Inflammatory macrophage (primary cell): ENCODE results near the gene POPDC2.

ENCODE experiments used
- DNase-seq, 2 donors: peaks; one replicate each; pipeline ENCODE4 v3.0.0-alpha.2; 2020 to 2022

Gene POPDC2

GRCh38 chr3:119669906-119670570 lies 9.6 kb upstream of the POPDC2 start:
- no peak for DNase-seq

DNA sequence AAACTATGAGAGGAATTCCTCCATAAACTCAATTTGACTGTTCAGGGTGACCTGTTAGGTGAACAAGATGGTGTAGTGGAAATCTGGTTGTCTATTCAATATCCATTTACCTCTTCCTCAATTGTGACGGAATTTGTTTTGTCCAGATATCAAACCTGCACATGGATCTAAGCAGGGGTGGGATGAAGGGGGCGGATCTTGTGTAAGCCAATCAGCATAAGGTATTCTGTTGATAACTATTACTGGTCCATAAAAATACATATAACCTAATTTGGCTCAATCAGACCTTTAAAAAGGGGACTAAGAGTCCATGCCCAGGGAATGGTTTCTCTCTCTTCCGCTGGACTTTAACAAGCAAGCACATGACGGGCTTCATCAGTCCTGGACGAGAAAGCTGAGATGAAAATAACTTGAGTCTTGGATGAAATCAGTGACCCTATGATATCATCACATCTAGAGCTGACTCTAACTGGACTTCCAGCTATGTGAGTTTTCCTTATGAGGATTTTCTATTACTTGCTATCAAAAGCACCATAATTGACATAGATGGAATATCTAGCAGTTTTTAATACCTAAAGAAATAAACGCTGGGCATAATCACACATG lies 5.7 kb upstream of the POPDC2 start:
- no peak for DNase-seq

DNA sequence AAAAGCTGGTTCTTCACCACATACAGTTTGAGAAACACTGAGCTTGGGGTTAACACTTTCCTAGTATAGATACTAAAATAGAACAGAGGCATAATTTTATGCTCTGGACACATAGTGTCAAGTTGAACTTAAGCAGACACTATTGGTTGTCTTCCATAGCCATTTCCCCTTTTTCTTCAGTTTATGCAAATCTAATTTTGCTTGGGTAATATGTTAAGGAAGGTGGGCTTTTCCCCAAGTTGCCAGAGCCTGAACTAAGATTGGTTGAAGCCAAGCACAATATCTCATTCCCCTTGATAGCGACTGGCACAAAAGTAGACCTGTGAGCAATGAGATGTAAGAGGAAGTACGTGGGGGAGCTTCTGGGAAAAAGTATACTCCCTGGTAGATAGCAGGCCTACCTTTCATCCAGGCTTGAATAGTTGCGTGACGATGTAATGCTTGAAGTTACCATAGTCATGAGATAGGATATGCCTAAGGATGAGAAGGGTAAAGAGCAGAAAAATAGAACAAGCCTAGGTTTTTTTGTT lies 4.5 kb upstream of the POPDC2 start:
- DNase-seq = peak; percentile 7 to 62

DNA sequence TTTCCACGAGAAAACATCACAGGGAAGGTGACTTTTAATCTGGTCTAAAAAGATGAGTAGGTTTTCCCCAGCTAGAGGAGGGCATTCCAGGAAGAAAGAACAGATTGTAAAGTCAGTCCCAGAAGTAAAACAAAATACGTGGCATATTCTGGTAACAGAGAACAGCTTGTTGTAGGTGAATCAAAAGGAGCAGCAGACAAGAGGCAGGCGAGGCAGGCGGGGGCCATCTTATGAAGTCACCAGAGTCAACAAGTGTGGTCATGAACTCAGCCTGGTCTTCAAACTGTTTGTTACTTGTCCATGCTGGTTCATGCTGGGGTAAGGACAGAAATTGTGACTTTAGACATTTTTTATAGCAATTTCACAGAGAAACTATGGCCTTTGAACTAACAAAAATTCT lies 4.0 kb upstream of the POPDC2 start:
- no peak for DNase-seq

DNA sequence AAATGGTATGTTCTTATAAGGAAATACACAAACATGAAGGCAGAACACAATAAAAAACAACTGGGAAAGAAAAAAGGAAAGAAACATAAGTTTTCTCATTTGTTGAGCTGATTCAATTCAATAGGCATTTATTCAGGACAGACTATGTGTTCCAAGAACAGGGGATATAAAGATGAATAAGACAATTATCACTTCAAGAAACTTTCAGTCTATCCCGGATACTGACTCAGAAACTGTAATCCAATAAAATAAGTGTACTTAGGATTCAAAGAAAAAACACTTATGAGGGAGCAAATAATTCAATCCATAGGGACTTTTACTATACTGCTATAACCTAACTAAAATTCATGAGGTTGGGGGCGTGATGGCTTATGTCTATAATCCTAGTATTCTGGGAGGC lies 3.5 kb upstream of the POPDC2 start:
- no peak for DNase-seq

DNA sequence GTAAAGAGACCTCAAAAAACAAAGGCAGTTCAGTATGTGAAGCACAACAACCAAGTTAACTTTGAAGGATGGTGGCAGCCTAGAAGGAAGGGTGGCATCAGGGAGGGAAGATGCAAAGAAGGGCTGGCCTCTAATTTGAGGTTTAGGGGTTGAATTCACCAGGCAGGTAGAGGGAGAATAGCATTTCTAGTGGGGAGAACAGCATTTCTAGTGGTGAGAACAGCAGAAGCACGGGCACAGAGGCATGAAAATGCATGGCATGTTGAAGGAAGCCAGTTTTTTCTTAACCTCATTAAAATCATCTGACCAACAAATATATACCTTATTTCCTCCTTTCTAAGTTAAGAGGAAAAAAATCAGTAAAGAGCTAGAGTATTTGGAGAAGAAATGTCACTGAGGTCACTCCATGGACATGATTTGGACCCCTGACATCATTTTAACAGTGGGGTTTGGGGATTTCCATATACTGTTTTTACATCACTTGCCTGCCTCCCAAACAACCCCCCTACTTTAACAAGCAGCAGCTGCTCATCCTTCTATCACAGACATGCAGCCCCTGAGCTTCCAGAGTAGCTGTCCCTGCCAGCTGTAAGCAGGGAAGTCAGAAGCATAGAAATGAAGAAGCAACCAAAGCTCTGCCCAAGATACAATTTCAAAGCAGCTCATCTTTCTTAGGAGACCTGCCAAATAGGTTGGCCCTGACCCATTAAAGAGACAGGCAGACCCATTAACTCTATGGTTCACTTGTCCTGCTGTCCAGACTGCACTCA lies 2.4 kb upstream of the POPDC2 start:
- DNase-seq = no peak

DNA sequence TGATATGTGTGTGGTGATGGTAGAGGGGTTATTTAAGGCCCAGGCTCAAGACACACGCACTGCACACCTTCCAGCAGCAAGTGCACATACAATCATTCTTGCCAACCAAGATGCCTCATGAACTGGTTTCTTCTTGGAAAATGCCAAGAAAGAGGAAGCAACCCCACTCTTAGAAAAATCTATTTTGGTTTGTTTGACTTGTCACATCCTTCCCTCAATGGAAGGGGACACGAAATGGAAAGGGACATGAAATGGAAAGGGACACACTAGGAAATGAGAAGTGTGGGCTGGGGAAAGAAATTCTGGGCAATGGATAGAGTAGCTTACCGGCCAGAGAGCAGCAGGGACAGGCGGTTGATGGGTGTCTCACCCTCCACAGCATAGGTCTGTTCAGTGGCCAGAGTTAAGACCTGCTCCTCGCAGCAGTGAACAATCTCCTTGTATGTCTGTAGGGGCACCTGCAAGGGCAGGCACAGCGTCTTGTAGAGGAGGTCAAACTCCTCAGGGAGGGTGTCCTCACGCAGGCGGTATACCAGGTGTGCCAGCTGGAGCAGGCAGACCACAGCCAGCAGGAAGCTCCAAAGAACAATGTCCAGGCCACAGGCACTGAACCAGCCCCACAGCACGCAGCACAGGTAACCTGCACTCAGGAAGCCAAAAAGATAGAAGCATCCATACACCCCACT lies 640 bp downstream of the POPDC2 start:
- DNase-seq = peak; percentile 55 to 74

DNA sequence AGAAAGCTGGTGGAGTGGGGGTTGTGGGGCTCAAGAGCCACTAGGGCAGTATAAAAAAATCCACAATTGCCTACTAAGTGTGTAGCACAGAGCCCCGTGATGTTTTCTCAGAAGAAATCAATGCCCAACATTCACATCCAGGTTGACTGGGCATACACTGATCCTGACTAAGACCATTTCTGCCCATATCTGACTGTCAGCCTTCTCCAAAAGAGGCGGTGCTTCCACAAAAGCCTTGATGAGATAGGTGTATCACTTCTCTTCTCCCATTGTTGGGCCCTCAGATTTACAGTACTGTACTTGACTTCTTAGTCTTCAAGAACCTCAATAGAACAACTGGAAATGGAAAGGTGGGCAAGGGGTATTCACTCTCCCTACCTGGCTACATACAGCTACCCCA lies 1.4 kb downstream of the POPDC2 start:
- no peak for DNase-seq

- DNase-seq = peak; percentile 69 to 74
Measured at GRCh38 chr3:119657887-119658702, 2.3 kb downstream of the POPDC2 start.

GRCh38 chr3:119653876-119654275 lies 6.5 kb downstream of the POPDC2 start:
- DNase-seq = peak; percentile 40 to 50

DNA sequence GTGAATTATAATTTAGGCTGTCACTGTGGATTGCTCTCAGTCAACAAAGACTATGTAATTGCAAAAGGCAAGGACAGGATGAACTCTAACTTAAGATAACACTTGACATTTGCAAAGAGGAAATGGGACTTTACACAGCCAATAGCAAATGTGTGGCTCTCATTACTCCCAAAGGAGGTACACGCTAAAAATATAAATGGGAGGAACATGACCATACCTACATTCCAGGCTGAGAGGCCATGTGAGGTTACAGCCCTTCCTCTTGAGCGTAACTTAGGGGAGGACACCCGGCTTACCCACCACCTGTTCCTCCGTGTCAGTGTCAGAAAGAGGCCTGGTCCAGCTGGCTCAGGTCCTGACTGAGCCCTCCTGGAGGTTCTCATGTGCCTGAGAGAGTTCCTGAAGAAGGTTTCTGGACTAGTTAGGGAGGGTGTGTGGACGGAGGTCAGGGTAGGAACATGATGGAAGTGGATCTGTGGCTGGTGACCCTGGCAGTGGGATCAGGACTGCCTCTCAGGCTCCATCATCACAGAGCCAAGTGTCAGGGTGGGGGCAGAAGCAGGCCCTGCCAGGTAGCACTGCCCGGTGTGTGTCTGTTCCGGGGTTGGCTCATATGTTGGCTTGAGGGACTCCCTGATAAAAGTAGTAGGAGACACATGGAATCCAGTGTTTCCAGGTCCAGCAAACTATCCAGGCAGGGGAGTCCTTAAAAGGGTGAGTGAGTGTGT lies 7.9 kb downstream of the POPDC2 start:
- DNase-seq = no peak

- no peak for DNase-seq
Measured at GRCh38 chr3:119649761-119650160, 10.6 kb downstream of the POPDC2 start.

GRCh38 chr3:119647843-119648575 lies 12.4 kb downstream of the POPDC2 start:
- DNase-seq = no peak

DNA sequence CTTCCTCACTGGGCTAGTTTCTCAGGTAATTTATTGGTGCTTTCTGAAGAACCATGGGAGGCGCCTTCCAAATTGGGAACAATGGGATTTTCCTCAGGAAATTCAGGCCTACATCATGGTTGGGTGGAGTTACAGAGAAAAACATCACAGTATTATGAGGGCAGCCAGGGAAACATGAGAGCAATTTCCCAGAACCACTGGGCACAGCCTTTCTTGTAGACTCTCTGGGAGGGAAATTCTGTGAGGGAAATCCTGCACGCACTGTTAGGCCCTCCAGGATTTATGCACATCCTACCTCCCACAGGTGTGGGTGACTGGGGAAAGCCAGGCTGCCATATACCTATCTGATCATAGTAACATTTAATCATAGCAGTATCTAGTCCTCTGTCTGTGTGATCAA lies 13.2 kb downstream of the POPDC2 start:
- DNase-seq = no peak

GRCh38 chr3:119645813-119646212 lies 14.6 kb downstream of the POPDC2 start:
- DNase-seq = no peak

DNA sequence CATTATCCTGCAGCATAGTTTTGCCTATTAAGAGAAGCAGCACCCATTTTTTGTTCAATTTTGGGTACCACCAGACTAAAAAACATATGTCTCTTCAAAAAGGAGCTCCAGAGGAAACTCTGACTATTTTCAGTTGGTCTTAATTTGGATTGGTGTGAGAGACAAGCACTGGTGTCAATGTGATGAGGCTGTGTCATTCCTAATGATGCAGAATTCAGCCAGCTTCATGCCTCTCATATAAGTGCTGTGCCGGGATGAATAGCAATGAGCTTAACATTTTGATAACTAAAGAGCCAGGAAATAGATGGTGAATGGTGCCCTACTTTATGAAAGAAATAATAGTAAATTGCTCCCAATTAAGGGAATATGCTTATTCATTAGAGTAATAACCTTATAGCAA lies 15.9 kb downstream of the POPDC2 start:
- DNase-seq = no peak

GRCh38 chr3:119643528-119643927 lies 16.9 kb downstream of the POPDC2 start:
- no peak for DNase-seq

- no peak for DNase-seq
Measured at GRCh38 chr3:119642746-119643473, 17.5 kb downstream of the POPDC2 start.

DNA sequence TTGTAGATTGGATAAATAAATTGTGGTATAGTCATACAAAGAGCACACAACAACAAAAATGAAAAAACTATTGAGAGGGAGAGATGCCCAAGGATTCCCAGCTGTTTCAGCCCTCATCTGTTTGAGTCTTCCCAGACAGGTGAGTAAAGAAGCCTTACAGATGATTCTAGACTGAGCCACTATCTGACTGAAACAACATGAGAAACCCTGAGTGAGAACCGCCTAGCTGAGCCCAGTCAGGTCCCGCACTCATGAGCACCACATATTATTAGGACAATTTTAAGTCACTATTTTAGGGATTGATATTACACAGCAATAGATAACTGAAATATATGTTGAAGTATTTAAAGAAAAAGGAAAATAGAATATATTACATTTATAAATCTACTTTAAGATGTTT lies 19.0 kb downstream of the POPDC2 start:
- DNase-seq = no peak
